LNCaP clone FGC (cell line): Measurements from ENCODE around the gene TNS1.

Experiments used
- DNase-seq: peaks from one replicate; pipeline ENCODE4 v3.0.0-alpha.2; 2011; ENCODE audit warnings: low read depth
- H3K4me3 ChIP-seq: 2 replicates; pipeline ENCODE4 v1.5.1; 2011; ENCODE audit warnings: mild to moderate bottlenecking, low read depth, low read length, control low read depth
- TF ChIP-seq, protein P1 (sequence below): IDR thresholded peaks from 2 replicates; pipeline ENCODE4 v1.5.1; 2012; ENCODE audit warnings: mild to moderate bottlenecking; ENCODE audit not compliant: control insufficient read depth, insufficient read depth; ENCODE audit errors: extremely low read depth

TNS1 gene

DNA sequence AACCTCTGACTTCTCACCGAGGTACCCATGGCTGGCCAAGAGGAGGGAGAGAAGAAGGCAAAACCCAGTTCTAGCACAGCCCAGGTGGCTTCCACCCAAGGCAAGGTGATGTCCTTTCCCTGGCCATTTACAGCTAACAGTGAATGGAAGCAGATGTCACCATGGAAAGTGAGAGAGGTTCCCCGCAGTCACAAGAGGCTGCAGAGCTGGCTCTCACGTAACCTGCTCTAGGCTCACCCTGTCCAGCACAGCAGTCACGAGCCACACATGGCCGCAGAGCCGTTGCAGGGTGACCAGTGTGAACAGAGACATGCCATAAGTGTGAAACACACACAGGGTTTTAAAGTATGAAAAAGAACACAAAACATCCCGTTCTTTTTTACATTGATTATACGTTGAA lies 169.4 kb downstream of the TNS1 start:
- no peak for DNase-seq
- H3K4me3 ChIP-seq, result no peak overlapping the region
- TF ChIP-seq, protein P1, sequence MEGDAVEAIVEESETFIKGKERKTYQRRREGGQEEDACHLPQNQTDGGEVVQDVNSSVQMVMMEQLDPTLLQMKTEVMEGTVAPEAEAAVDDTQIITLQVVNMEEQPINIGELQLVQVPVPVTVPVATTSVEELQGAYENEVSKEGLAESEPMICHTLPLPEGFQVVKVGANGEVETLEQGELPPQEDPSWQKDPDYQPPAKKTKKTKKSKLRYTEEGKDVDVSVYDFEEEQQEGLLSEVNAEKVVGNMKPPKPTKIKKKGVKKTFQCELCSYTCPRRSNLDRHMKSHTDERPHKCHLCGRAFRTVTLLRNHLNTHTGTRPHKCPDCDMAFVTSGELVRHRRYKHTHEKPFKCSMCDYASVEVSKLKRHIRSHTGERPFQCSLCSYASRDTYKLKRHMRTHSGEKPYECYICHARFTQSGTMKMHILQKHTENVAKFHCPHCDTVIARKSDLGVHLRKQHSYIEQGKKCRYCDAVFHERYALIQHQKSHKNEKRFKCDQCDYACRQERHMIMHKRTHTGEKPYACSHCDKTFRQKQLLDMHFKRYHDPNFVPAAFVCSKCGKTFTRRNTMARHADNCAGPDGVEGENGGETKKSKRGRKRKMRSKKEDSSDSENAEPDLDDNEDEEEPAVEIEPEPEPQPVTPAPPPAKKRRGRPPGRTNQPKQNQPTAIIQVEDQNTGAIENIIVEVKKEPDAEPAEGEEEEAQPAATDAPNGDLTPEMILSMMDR, result no peak

DNA sequence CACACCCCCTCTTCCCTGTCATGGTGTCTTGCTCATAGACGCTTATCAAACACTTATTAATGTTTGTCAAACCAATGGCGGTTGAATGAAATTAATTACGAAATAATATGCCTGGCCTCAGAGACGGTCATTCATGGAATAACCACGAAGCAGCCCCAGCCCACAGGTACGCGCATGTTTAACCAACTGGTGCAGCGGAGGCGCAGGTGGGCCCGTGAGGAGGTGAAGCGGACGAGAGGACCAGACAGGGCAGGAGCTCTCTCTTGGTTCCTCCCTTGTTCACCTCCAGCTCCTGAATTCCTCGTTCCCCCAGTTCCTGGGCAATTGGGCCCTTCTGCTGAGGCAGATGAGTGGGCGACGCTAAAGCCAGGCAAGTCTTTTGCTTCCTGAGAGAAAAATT lies 169.8 kb downstream of the TNS1 start:
- H3K4me3 ChIP-seq, result no peak overlapping the region
- TF ChIP-seq, protein P1, result no peak
- DNase-seq, result no peak

DNA sequence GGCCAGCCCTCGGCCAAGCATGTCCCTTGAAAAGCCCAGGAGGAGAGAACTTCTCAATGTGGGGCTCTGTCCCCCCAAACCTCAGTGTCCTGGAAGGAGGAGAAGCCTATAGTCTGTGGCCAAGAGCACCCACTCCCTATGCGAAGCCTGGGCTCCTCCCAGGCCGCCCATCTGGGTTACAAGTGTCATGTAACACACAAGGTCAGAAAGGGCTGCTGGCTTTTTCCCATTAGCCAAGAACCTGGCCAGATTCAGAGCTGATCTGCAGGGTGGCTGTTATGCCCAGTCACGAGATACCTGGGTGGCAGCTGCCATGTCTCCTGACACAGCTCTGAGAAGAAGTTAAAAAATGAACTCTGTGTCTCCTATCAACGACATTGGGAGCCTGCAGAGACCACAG lies 170.7 kb downstream of the TNS1 start:
- TF ChIP-seq, protein P1, result no peak
- H3K4me3 ChIP-seq, result no peak overlapping the region
- no peak for DNase-seq

DNA sequence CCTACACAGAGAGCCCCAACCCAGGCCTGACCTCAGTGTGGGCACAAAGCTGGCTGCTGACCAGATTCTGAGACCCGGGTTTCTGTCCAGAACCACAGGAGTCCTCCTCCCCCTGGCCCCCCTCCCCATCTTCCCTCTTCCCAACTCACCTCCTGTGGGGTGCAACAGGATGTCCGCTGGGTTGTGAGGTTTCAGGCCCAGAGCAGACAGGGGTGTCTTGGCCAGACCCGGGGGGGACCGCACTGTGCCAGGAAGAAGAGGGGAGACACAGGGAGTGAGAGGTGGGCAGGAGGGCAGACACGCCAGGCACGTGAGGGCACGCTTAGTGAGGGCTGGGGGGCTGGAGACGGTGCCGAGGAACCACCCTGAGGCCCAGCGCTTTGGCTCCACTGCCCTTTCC lies 171.5 kb downstream of the TNS1 start:
- DNase-seq, result no peak
- TF ChIP-seq, protein P1, result no peak
- no peak overlapping the region for H3K4me3 ChIP-seq

DNA sequence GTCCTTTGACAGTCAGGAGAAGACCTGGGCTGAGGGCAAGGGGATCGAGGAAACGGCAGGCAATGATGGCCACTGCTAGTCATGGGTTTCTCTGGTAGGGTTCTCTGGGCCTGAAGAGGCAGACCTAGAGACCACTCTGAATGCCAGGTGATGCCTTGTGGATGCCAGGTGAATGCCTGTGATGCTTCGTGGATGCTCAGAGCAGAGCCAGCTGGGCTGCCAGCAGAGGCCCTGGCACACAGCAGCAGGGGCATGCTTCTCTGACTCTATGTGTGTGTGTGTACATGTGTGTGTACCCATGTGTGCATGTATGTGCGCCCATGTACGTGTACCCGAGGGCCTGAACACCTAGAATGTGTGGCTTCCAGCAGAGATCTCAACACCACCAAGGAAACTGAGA lies 172.0 kb downstream of the TNS1 start:
- no peak for DNase-seq
- H3K4me3 ChIP-seq, result no peak overlapping the region
- TF ChIP-seq, protein P1, result no peak

DNA sequence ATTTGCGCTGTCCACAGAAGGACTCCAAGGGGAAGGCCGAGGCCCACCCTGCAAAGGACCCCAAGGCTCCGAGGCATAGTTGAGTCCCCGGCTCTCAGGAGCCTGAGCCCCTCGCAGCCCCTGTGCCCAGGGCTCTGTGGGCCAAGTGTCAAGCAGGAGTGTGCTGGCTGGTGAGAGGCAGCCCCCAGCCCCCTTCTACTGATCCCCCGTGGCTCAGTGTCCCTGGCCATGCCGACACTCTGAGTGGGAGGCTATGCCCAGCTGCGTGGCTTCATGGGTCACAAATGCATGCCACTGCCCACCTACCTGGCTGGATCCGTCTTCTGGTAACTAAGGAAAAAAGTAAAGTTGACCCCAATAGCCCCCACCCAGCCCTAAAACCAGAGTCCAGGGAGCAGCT lies 172.7 kb downstream of the TNS1 start:
- TF ChIP-seq, protein P1, result no peak
- DNase-seq, result no peak
- no peak overlapping the region for H3K4me3 ChIP-seq

DNA sequence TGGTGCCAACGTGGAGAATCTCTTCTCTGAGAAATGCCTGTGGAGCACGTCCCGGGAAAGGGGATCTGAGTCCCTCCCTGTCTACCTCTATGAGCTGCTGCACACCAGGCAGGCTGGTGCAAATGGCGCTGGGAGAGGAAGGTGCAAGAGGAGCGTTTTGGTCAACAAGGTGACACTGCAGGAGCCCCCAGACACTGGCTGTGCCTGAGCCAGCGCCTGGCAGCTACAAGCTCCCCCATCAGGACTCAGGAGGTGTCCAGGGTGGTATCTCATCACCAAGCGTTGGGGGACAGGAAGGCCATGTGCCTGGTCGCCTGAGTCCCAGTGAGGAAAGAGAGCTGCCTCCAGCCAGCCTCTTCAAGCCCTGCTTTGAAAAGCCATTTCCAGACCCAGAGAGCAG lies 173.4 kb downstream of the TNS1 start:
- TF ChIP-seq, protein P1, result no peak
- DNase-seq, result no peak
- H3K4me3 ChIP-seq, result no peak overlapping the region
